ENCODE data around the gene MORC2. TPM values are rescaled to one million over a fixed set of nuclear protein-coding genes. Genes with fewer than 3 reads are reported as not detected.

MORC2 gene
- total RNA-seq, 4 donors from 2014 or later, result 20.2 to 31.2 (median 27.7) TPM

DNA sequence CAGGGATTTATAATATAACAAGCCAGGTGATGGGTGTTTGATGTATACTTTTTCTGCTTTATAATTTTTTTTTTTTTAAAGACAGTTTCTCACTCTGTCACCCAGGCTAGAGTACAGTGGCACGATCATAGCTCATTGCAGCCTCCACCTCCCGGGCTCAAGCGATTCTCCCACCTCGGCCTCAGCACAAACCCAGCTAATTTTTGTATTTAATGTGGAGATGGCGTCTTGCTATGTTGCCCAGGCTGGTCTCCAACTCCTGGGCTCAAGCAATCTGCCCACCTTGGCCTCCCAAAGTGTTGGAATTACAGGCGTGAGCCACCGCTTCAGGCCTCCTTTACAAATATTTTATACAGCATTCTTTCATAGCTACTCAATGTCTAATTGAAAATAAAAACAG lies 48.6 kb downstream of the MORC2 start:
- DNase-seq, result no peak
- in situ Hi-C loops (cut with MboI; ENCODE audit: low sequenced_read_pairs in 4 of 4), result loop anchor here (10.0 to 25.0 kb wide), 3 partner anchors 155 to 285 kb away; partner anchors contain the start of gene SLC35E4 (in 4 of the 4)

DNA sequence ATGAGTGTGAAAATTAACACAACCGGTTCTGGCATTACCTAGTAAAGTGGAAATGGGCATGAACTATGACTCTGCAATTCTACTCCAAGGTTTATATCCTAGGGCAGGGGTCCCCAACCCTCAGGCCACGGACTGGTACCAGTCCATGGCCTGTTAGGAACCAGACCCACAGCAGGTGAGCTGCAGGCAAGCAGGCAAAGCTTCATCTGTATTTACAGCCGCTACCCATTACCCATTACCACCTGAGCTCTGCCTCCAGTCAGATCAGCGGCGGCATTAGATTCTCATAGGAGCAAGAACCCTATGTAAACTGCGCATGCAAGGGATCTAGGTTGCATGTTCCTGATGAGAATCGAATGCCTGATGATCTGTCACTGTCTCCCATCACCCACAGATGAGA lies 49.8 kb downstream of the MORC2 start:
- Histone ChIP-seq H3K9me3 (peaks cover 0 to 21% (median 0%) of the 10 kb centered on the region in 3 donors), H3K4me1 (peaks cover 0 to 13% of the 10 kb centered on the region in 2 donors), H3K27me3 (no peaks in the 10 kb centered on the region), H3K27ac (no peak overlapping the region), H3K36me3 (no peaks in the 10 kb centered on the region), H3K4me3 (no peak overlapping the region)
- no peak for ATAC-seq
- in situ Hi-C loops (cut with MboI; ENCODE audit: low sequenced_read_pairs in 4 of 4), result loop anchor here (10.0 to 25.0 kb wide), 3 partner anchors 154 to 284 kb away; partner anchors contain the start of gene SLC35E4 (in 2 of the 4)
- intact Hi-C loops (cut with DNase I; ENCODE audit: low total_unique reads), result no loop called here
- no peak for DNase-seq
- TF ChIP-seq POLR2A (IDR thresholded peaks at IDR 0.05), result no peak
- TF ChIP-seq, protein P1, sequence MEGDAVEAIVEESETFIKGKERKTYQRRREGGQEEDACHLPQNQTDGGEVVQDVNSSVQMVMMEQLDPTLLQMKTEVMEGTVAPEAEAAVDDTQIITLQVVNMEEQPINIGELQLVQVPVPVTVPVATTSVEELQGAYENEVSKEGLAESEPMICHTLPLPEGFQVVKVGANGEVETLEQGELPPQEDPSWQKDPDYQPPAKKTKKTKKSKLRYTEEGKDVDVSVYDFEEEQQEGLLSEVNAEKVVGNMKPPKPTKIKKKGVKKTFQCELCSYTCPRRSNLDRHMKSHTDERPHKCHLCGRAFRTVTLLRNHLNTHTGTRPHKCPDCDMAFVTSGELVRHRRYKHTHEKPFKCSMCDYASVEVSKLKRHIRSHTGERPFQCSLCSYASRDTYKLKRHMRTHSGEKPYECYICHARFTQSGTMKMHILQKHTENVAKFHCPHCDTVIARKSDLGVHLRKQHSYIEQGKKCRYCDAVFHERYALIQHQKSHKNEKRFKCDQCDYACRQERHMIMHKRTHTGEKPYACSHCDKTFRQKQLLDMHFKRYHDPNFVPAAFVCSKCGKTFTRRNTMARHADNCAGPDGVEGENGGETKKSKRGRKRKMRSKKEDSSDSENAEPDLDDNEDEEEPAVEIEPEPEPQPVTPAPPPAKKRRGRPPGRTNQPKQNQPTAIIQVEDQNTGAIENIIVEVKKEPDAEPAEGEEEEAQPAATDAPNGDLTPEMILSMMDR (IDR thresholded peaks at IDR 0.05 in 4 of 5, conservative IDR thresholded peaks at IDR 0.05 in 1 of 5), result no peak

More for the DNA sequence above, 48.6 kb downstream of the MORC2 start:
- intact Hi-C loops (cut with DNase I; ENCODE audit: low total_unique reads), result loop anchor here (1.0 kb wide), 2 partner anchors 157 to 286 kb away; no protein-coding TSS in a partner anchor
- TF ChIP-seq, protein P1 (IDR thresholded peaks at IDR 0.05 in 4 of 5, conservative IDR thresholded peaks at IDR 0.05 in 1 of 5), result no peak
- no peak for TF ChIP-seq POLR2A (IDR thresholded peaks at IDR 0.05)
- Histone ChIP-seq H3K4me1 (peaks cover 0 to 13% of the 10 kb centered on the region in 2 donors), H3K4me3 (no peak overlapping the region), H3K9me3 (peaks cover 0 to 17% (median 0%) of the 10 kb centered on the region in 3 donors), H3K36me3 (peaks cover 0 to 1% of the 10 kb centered on the region in 2 donors), H3K27me3 (no peaks in the 10 kb centered on the region), H3K27ac (no peak overlapping the region)
- no peak for ATAC-seq

DNA sequence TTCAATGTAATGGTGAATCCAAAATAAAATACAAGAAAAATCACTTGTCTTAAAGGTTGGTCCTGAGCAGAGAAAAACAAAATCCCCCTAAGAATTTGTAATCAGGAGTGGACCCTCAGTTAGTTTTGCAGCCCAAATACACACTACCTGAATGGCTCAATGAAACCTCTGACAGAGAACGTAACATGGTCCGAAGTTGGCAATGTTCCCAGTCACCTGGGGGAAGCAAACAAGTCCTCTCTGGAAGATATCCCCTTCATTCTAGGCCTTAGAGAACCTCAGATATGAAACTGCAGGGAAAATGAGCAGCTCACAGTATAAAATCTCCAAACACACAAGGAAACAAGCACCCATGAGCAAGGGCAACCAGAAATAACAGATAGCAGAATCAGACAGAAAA lies 58.2 kb downstream of the MORC2 start:
- TF ChIP-seq POLR2A (IDR thresholded peaks at IDR 0.05), result no peak
- TF ChIP-seq, protein P1 (IDR thresholded peaks at IDR 0.05 in 4 of 5, conservative IDR thresholded peaks at IDR 0.05 in 1 of 5), result no peak
- Histone ChIP-seq H3K36me3 (no peaks in the 10 kb centered on the region), H3K27me3 (no peaks in the 10 kb centered on the region), H3K9me3 (peaks cover 0 to 8% (median 0%) of the 10 kb centered on the region in 3 donors), H3K4me3 (no peak overlapping the region), H3K4me1 (no peaks in the 10 kb centered on the region), H3K27ac (no peak overlapping the region)
- DNase-seq, result no peak
- intact Hi-C loops (cut with DNase I; ENCODE audit: low total_unique reads) (no loop called here), in situ Hi-C loops (cut with MboI; ENCODE audit: low sequenced_read_pairs in 4 of 4) (loop anchor here (10.0 to 25.0 kb wide), 3 partner anchors 146 to 276 kb away; partner anchors contain the start of gene SLC35E4 (in 2 of the 4))
- no peak for ATAC-seq

DNA sequence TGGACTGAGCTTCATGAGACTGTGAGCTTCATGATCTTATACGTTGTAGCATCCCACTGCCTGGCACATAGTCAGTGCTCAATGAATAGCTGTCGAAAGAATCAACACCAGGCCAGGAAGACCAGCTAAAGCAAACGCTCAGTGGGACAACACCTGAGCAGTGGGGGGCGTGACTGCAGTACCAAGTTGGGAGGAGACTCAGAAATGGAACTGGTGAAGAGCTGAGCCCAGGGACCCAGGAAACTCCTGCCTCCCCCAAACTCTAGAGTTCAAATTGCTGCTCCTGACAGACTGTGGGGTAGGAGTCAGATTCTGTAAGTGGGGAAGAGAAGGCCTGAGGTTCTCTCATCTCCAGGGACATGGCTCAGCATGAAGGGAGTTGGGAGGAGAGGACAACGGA lies 59.3 kb downstream of the MORC2 start:
- TF ChIP-seq, protein P1 (IDR thresholded peaks at IDR 0.05 in 4 of 5, conservative IDR thresholded peaks at IDR 0.05 in 1 of 5), result no peak
- no peak for TF ChIP-seq POLR2A (IDR thresholded peaks at IDR 0.05)
- no peak for DNase-seq
- H3K36me3 ChIP-seq, result no peaks in the 10 kb centered on the region
- intact Hi-C loops (cut with DNase I; ENCODE audit: low total_unique reads) (no loop called here), in situ Hi-C loops (cut with MboI; ENCODE audit: low sequenced_read_pairs in 4 of 4) (loop anchor here in 1 of 4 donors (25.0 kb wide), 1 partner anchor 272 kb away; the partner anchor contains the start of gene SLC35E4)
- H3K9me3 ChIP-seq, result no peaks in the 10 kb centered on the region
- no peak overlapping the region for H3K27ac ChIP-seq
- H3K4me3 ChIP-seq, result no peak overlapping the region
- H3K4me1 ChIP-seq, result no peaks in the 10 kb centered on the region
- no peak for ATAC-seq
- no peaks in the 10 kb centered on the region for H3K27me3 ChIP-seq

Measured in gastrocnemius medialis (tissue), 4 donors.